ENCODE results near the gene GOLGA1.

The GOLGA1 gene

DNA sequence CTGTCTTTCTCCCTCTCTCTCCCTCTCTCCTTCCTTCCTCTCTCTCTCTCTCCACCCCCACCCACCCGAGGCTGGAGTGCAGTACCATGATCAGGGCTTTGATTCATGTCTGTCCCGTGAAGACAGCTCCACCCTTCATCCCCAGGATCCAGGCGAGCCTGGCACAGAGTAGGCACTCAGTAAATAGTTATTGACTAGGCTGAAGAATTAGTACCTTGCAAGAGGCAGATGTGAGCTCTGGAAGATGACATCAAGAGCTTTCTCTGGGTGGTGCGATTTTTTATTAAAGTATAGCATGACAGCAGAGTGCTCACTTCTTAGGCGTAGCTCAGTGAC is 111.6 kb downstream of the GOLGA1 start:
- peaks cover 0 to 4% (median 0%) of the 10 kb centered on the region in 5 donors for H3K27me3 ChIP-seq (ENCODE audit: control insufficient read depth in 5 of 5, insufficient read depth in 4 of 5, low read length in 5 of 5)
- no peaks in the 10 kb centered on the region for H3K36me3 ChIP-seq (ENCODE audit: control insufficient read depth in 5 of 5, insufficient read depth in 5 of 5, low read length in 5 of 5)
- no peak overlapping the region for H3K4me3 ChIP-seq (ENCODE audit: low read depth in 1 of 5, low read length in 5 of 5)
- H3K27ac ChIP-seq (ENCODE audit: low read depth, low read length) = no peak overlapping the region
- H3K9me3 ChIP-seq (ENCODE audit: control insufficient read depth in 5 of 5, low read length in 5 of 5) = peaks cover 0 to 3% (median 0%) of the 10 kb centered on the region in 5 donors
- H3K4me1 ChIP-seq (ENCODE audit: control insufficient read depth in 5 of 5, insufficient read depth in 5 of 5, low read length in 5 of 5) = peaks cover 7 to 29% (median 18%) of the 10 kb centered on the region in 5 donors
- no peak overlapping the region for H3K9ac ChIP-seq (ENCODE audit: low read length in 5 of 5)

GRCh38 chr9:124828489-124829333 is 112.2 kb downstream of the GOLGA1 start:
- Histone ChIP-seq H3K36me3 (ENCODE audit: control insufficient read depth in 5 of 5, insufficient read depth in 5 of 5, low read length in 5 of 5) (no peaks in the 10 kb centered on the region), H3K9me3 (ENCODE audit: control insufficient read depth in 5 of 5, low read length in 5 of 5) (peaks cover 0 to 3% (median 0%) of the 10 kb centered on the region in 5 donors), H3K4me1 (ENCODE audit: control insufficient read depth in 5 of 5, insufficient read depth in 5 of 5, low read length in 5 of 5) (peaks cover 7 to 28% (median 16%) of the 10 kb centered on the region in 5 donors), H3K9ac (ENCODE audit: low read length in 5 of 5) (no peak overlapping the region), H3K4me3 (ENCODE audit: low read depth in 1 of 5, low read length in 5 of 5) (no peak overlapping the region), H3K27me3 (ENCODE audit: control insufficient read depth in 5 of 5, insufficient read depth in 4 of 5, low read length in 5 of 5) (peaks cover 0 to 4% (median 0%) of the 10 kb centered on the region in 5 donors), H3K27ac (ENCODE audit: low read depth, low read length) (no peak overlapping the region)
